Mucosa of rectum (tissue), 2 donors: ENCODE measurements around the gene TNP1.

Source experiments
- H3K27ac ChIP-seq, 2 donors: one replicate each; pipeline ENCODE4 v1.7.0; 2013; ENCODE audit warnings: inconsistent platforms in 2 of 2, low read depth in 2 of 2, low read length in 2 of 2
- H3K27me3 ChIP-seq, 2 donors: one replicate each; pipeline ENCODE4 v1.7.0; 2013; ENCODE audit warnings: low read length in 2 of 2; ENCODE audit not compliant: control insufficient read depth in 2 of 2, insufficient read depth in 2 of 2
- H3K36me3 ChIP-seq, 2 donors: one replicate each; pipeline ENCODE4 v1.7.0; 2013; ENCODE audit warnings: low read length in 2 of 2; ENCODE audit not compliant: control insufficient read depth in 2 of 2, insufficient read depth in 2 of 2
- H3K4me1 ChIP-seq, 2 donors: one replicate each; pipeline ENCODE4 v1.7.0; 2013; ENCODE audit warnings: low read length in 2 of 2, mild to moderate bottlenecking in 1 of 2; ENCODE audit not compliant: control insufficient read depth in 2 of 2, insufficient read depth in 2 of 2
- H3K4me3 ChIP-seq, 2 donors: one replicate each; pipeline ENCODE4 v1.7.0; 2013; ENCODE audit warnings: low read length in 2 of 2
- H3K9ac ChIP-seq, 2 donors: one replicate each; pipeline ENCODE4 v1.7.0; 2013; ENCODE audit warnings: low read length in 2 of 2, low read depth in 1 of 2, mild to moderate bottlenecking in 1 of 2
- H3K9me3 ChIP-seq, 2 donors: one replicate each; pipeline ENCODE4 v1.7.0; 2013; ENCODE audit warnings: low read length in 2 of 2; ENCODE audit not compliant: control insufficient read depth in 2 of 2
- donor health status: healthy.
- donor health status: Normal muscosa, but diverticular disease.

Gene TNP1

GRCh38 chr2:216862628-216863398, 2.9 kb upstream of the TNP1 start:
- Histone ChIP-seq H3K9ac (no peak overlapping the region), H3K27ac (no peak overlapping the region), H3K4me1 (no peaks in the 10 kb centered on the region), H3K9me3 (no peaks in the 10 kb centered on the region), H3K4me3 (no peak overlapping the region), H3K27me3 (no peaks in the 10 kb centered on the region), H3K36me3 (no peaks in the 10 kb centered on the region)

- no peaks in the 10 kb centered on the region for H3K36me3 ChIP-seq
- no peaks in the 10 kb centered on the region for H3K9me3 ChIP-seq
- no peaks in the 10 kb centered on the region for H3K4me1 ChIP-seq
- no peak overlapping the region for H3K4me3 ChIP-seq
- H3K27me3 ChIP-seq = no peaks in the 10 kb centered on the region
- H3K9ac ChIP-seq = no peak overlapping the region
- H3K27ac ChIP-seq = no peak overlapping the region
Measured at GRCh38 chr2:216860426-216861137, 718 bp upstream of the TNP1 start.

- Histone ChIP-seq H3K4me1 (no peaks in the 10 kb centered on the region), H3K27ac (no peak overlapping the region), H3K9ac (no peak overlapping the region), H3K9me3 (no peaks in the 10 kb centered on the region), H3K4me3 (no peak overlapping the region), H3K27me3 (no peaks in the 10 kb centered on the region), H3K36me3 (no peaks in the 10 kb centered on the region)
Measured at GRCh38 chr2:216858312-216858711, 1.6 kb downstream of the TNP1 start.

- H3K36me3 ChIP-seq = no peaks in the 10 kb centered on the region
- H3K9ac ChIP-seq = no peak overlapping the region
- H3K27me3 ChIP-seq = no peaks in the 10 kb centered on the region
- no peaks in the 10 kb centered on the region for H3K9me3 ChIP-seq
- H3K4me1 ChIP-seq = no peaks in the 10 kb centered on the region
- H3K4me3 ChIP-seq = no peak overlapping the region
- H3K27ac ChIP-seq = no peak overlapping the region
Measured at GRCh38 chr2:216857131-216857550, 2.7 kb downstream of the TNP1 start.

GRCh38 chr2:216856406-216857065, 3.3 kb downstream of the TNP1 start:
- no peak overlapping the region for H3K4me3 ChIP-seq
- H3K9ac ChIP-seq = no peak overlapping the region
- no peaks in the 10 kb centered on the region for H3K9me3 ChIP-seq
- no peaks in the 10 kb centered on the region for H3K36me3 ChIP-seq
- no peaks in the 10 kb centered on the region for H3K4me1 ChIP-seq
- H3K27me3 ChIP-seq = no peaks in the 10 kb centered on the region
- H3K27ac ChIP-seq = no peak overlapping the region

GRCh38 chr2:216855605-216856004, 4.3 kb downstream of the TNP1 start:
- Histone ChIP-seq H3K4me3 (no peak overlapping the region), H3K9ac (no peak overlapping the region)

GRCh38 chr2:216855079-216855478, 4.8 kb downstream of the TNP1 start:
- Histone ChIP-seq H3K4me3 (no peak overlapping the region), H3K27me3 (no peaks in the 10 kb centered on the region), H3K9ac (no peak overlapping the region), H3K4me1 (no peaks in the 10 kb centered on the region), H3K9me3 (no peaks in the 10 kb centered on the region), H3K36me3 (no peaks in the 10 kb centered on the region), H3K27ac (no peak overlapping the region)

More at GRCh38 chr2:216855605-216856004, 4.3 kb downstream of the TNP1 start:
- H3K9me3 ChIP-seq = no peaks in the 10 kb centered on the region
- H3K27me3 ChIP-seq = no peaks in the 10 kb centered on the region
- no peaks in the 10 kb centered on the region for H3K4me1 ChIP-seq
- no peak overlapping the region for H3K27ac ChIP-seq
- H3K36me3 ChIP-seq = no peaks in the 10 kb centered on the region

- Histone ChIP-seq H3K36me3 (no peaks in the 10 kb centered on the region), H3K4me1 (no peaks in the 10 kb centered on the region), H3K4me3 (no peak overlapping the region), H3K9ac (no peak overlapping the region), H3K27me3 (no peaks in the 10 kb centered on the region), H3K9me3 (no peaks in the 10 kb centered on the region), H3K27ac (no peak overlapping the region)
Measured at GRCh38 chr2:216851486-216852090, 8.3 kb downstream of the TNP1 start.

- no peaks in the 10 kb centered on the region for H3K27me3 ChIP-seq
- H3K4me3 ChIP-seq = no peak overlapping the region
- H3K9me3 ChIP-seq = no peaks in the 10 kb centered on the region
- no peaks in the 10 kb centered on the region for H3K4me1 ChIP-seq
- no peak overlapping the region for H3K27ac ChIP-seq
- no peaks in the 10 kb centered on the region for H3K36me3 ChIP-seq
- no peak overlapping the region for H3K9ac ChIP-seq
Measured at GRCh38 chr2:216850665-216851322, 9.1 kb downstream of the TNP1 start.
